Lung (tissue), 12 donors: ENCODE data around the gene PACRGL. TPM values are rescaled to one million over a fixed set of nuclear protein-coding genes. Genes with fewer than 3 reads are reported as not detected.
A peak's percentile ranks its signal among the peaks of the same experiment; 100 is the strongest.

Source experiments
- ATAC-seq: fragments of 200-7000 bp; cut with Tn5 transposase; one replicate; pipeline ENCODE4 v1.9.1; 2020; ENCODE audit warnings: moderate number of reproducible peaks; ENCODE audit not compliant: insufficient read depth, low FRiP score
- DNase-seq, 3 donors: peaks; one replicate each; pipeline ENCODE4 v3.0.0-alpha.2; 2013 to 2017
- H3K27ac ChIP-seq, 2 donors: one replicate each; pipeline ENCODE4 v1.5.1; 2013; ENCODE audit warnings: mild to moderate bottlenecking in 2 of 2, moderate library complexity in 2 of 2, control low read depth in 1 of 2, inconsistent platforms in 1 of 2, low read depth in 1 of 2, low read length in 1 of 2
- H3K27me3 ChIP-seq, 3 donors: one replicate each; pipeline ENCODE4 v1.5.1; 2013; ENCODE audit warnings: low read length in 2 of 3; ENCODE audit not compliant: control insufficient read depth in 3 of 3, insufficient read depth in 3 of 3
- H3K36me3 ChIP-seq, 4 donors: one replicate each; pipeline ENCODE4 v1.5.1; 2013; ENCODE audit warnings: low read length in 4 of 4, mild to moderate bottlenecking in 1 of 4, moderate library complexity in 1 of 4; ENCODE audit not compliant: control insufficient read depth in 4 of 4, insufficient read depth in 4 of 4
- H3K4me1 ChIP-seq, 5 donors: one replicate each; pipeline ENCODE4 v1.5.1; 2013; ENCODE audit warnings: low read length in 5 of 5, mild to moderate bottlenecking in 2 of 5, moderate library complexity in 1 of 5; ENCODE audit not compliant: control insufficient read depth in 5 of 5, insufficient read depth in 5 of 5
- H3K4me3 ChIP-seq: one replicate; pipeline ENCODE4 v1.5.1; 2013; ENCODE audit warnings: mild to moderate bottlenecking, control low read depth, moderate library complexity
- H3K9ac ChIP-seq, 2 donors: one replicate each; pipeline ENCODE4 v1.5.1; 2013; ENCODE audit warnings: low read length in 2 of 2, control low read depth in 1 of 2; ENCODE audit not compliant: insufficient read depth in 1 of 2
- H3K9me3 ChIP-seq, 4 donors: one replicate each; pipeline ENCODE4 v1.5.1; 2013; ENCODE audit warnings: low read length in 3 of 4, mild to moderate bottlenecking in 1 of 4, moderate library complexity in 1 of 4; ENCODE audit not compliant: control insufficient read depth in 4 of 4, insufficient read depth in 3 of 4
- CTCF ChIP-seq: IDR thresholded peaks from 2 replicates; pipeline ENCODE4 v1.5.1; 2012; ENCODE audit warnings: mild to moderate bottlenecking; ENCODE audit errors: control extremely low read depth, extremely low read depth
- WGBS, 2 donors: extraction: QIAGEN DNeasy Blood & Tissue Kit; methylation state at CpG; one replicate each; pipeline ENCODE4 v1.1.7; 2013; 5-methylcytosine and 5-hydroxymethylcytosine counted together
- polyA plus RNA-seq, 2 donors: library from polyadenylated mRNA; stranded (reverse); fragments of 200-250 nt; gene quantifications; one replicate each; pipeline ENCODE4 v1.2.1, GENCODE V29; 2013
- total RNA-seq, 2 donors: library from RNA; depleted of rRNA in 1 of 2; stranded (reverse); fragments of >200 nt in 1 of 2; gene quantifications; one replicate each; pipeline ENCODE4 v1.2.1, GENCODE V29; 2014 to 2021
- donor health status: control.
- donor health status: control.
- donor health status: Bipolar disorder and iron deficiency.
- donor health status: healthy.
- donor health status: DM: yes; HTN: yes; CAD: no.

Gene PACRGL
- total and polyA plus RNA-seq, 4 donors = 9.1 to 34.6 (median 16.2) TPM

- H3K9ac ChIP-seq = no peak overlapping the region
- H3K9me3 ChIP-seq = no peaks in the 10 kb centered on the region
- H3K4me3 ChIP-seq = no peak overlapping the region
- H3K4me1 ChIP-seq = no peaks in the 10 kb centered on the region
- H3K36me3 ChIP-seq = no peaks in the 10 kb centered on the region
- 89 to 91% methylated on average over 1 of the region's 1 CpG for WGBS, 2 donors
- ATAC-seq (no peak), DNase-seq (no peak)
- H3K27ac ChIP-seq = no peak overlapping the region
- TF ChIP-seq CTCF = no peak
- H3K27me3 ChIP-seq = no peaks in the 10 kb centered on the region
These were observed 61.6 kb downstream of the PACRGL start for GRCh38 chr4:20761826-20762225.

GRCh38 chr4:20764366-20764992 lies 64.2 kb downstream of the PACRGL start:
- peaks cover 0 to 2% (median 0%) of the 10 kb centered on the region in 5 donors for H3K4me1 ChIP-seq
- no peak overlapping the region for H3K9ac ChIP-seq
- H3K27me3 ChIP-seq = no peaks in the 10 kb centered on the region
- no peaks in the 10 kb centered on the region for H3K9me3 ChIP-seq
- 85 to 90% methylated on average over 13 of the region's 13 CpGs for WGBS, 2 donors
- DNase-seq (no peak), ATAC-seq (no peak)
- no peaks in the 10 kb centered on the region for H3K36me3 ChIP-seq
- H3K27ac ChIP-seq = no peak overlapping the region
- no peak overlapping the region for H3K4me3 ChIP-seq
- no peak for TF ChIP-seq CTCF

GRCh38 chr4:20773144-20773997 lies 73.1 kb downstream of the PACRGL start:
- DNase-seq (peak; percentile 54 to 85 (median 79)), ATAC-seq (peak; percentile 90)
- no peaks in the 10 kb centered on the region for H3K36me3 ChIP-seq
- no peaks in the 10 kb centered on the region for H3K9me3 ChIP-seq
- WGBS, 2 donors = 28 to 35% methylated on average over 14 of the region's 14 CpGs
- H3K4me1 ChIP-seq = peaks cover 0 to 2% (median 0%) of the 10 kb centered on the region in 5 donors
- H3K27ac ChIP-seq = no peak overlapping the region
- peak; percentile 48 for TF ChIP-seq CTCF
- H3K4me3 ChIP-seq = no peak overlapping the region
- H3K9ac ChIP-seq = no peak overlapping the region
- H3K27me3 ChIP-seq = no peaks in the 10 kb centered on the region
